ENCODE data around the gene DNER. TPM values are rescaled to one million over a fixed set of nuclear protein-coding genes. Genes with fewer than 3 reads are reported as not detected.
"Not testable (repeated sequence)": the region's sequence is repeated elsewhere in the genome, so short reads cannot be mapped to it uniquely, and the experiment has no call there.

DNER gene
- total RNA-seq, 4 donors from 2014 or later: 0.41 to 2.6 (median 1.2) TPM

DNA sequence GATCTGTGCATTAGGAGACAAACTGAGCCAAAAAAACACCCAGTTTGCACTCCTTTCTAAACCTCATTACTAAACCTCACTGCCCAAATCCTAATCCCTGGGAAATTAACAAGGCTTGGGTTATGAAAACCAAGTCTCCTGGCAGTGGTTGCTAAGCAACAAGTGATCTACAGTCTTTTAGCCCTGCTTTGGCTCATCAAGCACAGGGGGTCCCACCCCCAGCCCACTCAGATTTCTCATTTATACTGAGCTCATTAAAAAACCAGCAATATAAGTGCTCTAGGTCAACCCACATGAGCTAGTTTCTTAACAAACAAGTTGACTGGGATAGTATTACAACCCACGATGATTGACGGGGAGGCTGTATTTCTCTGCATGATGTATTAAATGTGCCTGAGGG lies 18.4 kb downstream of the DNER start:
- DNase-seq: no peak
- Histone ChIP-seq H3K27ac (no peak overlapping the region), H3K9me3 (no peaks in the 10 kb centered on the region), H3K4me1 (no peaks in the 10 kb centered on the region), H3K27me3 (peaks cover 0 to under 1% (median 0%) of the 10 kb centered on the region in 3 donors), H3K4me3 (no peak overlapping the region), H3K36me3 (no peaks in the 10 kb centered on the region)
- in situ Hi-C loops (cut with MboI; ENCODE audit: low sequenced_read_pairs in 4 of 4) (no loop called here), intact Hi-C loops (cut with DNase I; ENCODE audit: low total_unique reads) (no loop called here)
- no peak for TF ChIP-seq POLR2A (IDR thresholded peaks at IDR 0.05)
- TF ChIP-seq, protein P1, sequence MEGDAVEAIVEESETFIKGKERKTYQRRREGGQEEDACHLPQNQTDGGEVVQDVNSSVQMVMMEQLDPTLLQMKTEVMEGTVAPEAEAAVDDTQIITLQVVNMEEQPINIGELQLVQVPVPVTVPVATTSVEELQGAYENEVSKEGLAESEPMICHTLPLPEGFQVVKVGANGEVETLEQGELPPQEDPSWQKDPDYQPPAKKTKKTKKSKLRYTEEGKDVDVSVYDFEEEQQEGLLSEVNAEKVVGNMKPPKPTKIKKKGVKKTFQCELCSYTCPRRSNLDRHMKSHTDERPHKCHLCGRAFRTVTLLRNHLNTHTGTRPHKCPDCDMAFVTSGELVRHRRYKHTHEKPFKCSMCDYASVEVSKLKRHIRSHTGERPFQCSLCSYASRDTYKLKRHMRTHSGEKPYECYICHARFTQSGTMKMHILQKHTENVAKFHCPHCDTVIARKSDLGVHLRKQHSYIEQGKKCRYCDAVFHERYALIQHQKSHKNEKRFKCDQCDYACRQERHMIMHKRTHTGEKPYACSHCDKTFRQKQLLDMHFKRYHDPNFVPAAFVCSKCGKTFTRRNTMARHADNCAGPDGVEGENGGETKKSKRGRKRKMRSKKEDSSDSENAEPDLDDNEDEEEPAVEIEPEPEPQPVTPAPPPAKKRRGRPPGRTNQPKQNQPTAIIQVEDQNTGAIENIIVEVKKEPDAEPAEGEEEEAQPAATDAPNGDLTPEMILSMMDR (IDR thresholded peaks at IDR 0.05 in 4 of 5, conservative IDR thresholded peaks at IDR 0.05 in 1 of 5): no peak
- no peak for ATAC-seq

GRCh38 chr2:229693845-229694244 lies 20.5 kb downstream of the DNER start:
- H3K4me3 ChIP-seq; ATAC-seq; intact Hi-C loops (cut with DNase I; ENCODE audit: low total_unique reads); H3K27me3 ChIP-seq; in situ Hi-C loops (cut with MboI; ENCODE audit: low sequenced_read_pairs in 4 of 4); H3K27ac ChIP-seq; H3K9me3 ChIP-seq; H3K36me3 ChIP-seq; DNase-seq; H3K4me1 ChIP-seq: not testable (repeated sequence)

- Histone ChIP-seq H3K9me3 (no peaks in the 10 kb centered on the region), H3K4me1 (no peaks in the 10 kb centered on the region), H3K27me3 (no peaks in the 10 kb centered on the region), H3K36me3 (no peaks in the 10 kb centered on the region), H3K27ac (no peak overlapping the region), H3K4me3 (no peak overlapping the region)
- ATAC-seq: no peak
- in situ Hi-C loops (cut with MboI; ENCODE audit: low sequenced_read_pairs in 4 of 4): no loop called here
- intact Hi-C loops (cut with DNase I; ENCODE audit: low total_unique reads): no loop called here
- TF ChIP-seq POLR2A (IDR thresholded peaks at IDR 0.05): no peak
- TF ChIP-seq, protein P1 (IDR thresholded peaks at IDR 0.05 in 4 of 5, conservative IDR thresholded peaks at IDR 0.05 in 1 of 5): no peak
- DNase-seq: no peak
Measured at GRCh38 chr2:229691631-229692030, 22.7 kb downstream of the DNER start.

DNA sequence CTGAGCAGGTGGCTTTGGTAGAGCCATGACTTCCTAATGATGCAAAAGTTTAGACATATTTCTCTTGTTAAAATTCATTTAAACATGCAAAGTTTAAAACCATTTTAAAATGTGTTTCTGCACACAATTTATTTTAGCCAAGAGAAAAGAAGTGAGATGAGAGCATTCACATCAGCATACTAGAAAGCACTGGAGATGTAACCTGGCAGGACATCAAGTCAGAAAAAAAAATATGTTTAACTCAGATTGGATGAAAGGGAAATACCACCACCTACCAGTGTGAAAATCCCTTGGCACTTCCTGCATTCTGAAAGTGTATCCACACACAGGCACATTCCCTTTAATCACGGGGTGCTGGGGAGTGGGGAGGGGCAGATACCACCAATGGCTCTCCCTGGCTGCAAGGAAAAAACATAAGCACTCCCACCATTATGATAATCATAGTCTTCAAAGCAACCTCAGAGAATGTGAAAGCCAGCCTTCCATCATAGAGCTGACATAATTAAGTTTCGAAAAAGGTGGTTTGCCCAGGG lies 25.0 kb downstream of the DNER start:
- no peaks in the 10 kb centered on the region for H3K4me1 ChIP-seq
- H3K27me3 ChIP-seq: no peaks in the 10 kb centered on the region
- TF ChIP-seq POLR2A (IDR thresholded peaks at IDR 0.05): no peak
- TF ChIP-seq, protein P1 (IDR thresholded peaks at IDR 0.05 in 4 of 5, conservative IDR thresholded peaks at IDR 0.05 in 1 of 5): no peak
- ATAC-seq (no peak), DNase-seq (no peak)
- H3K27ac ChIP-seq: no peak overlapping the region
- in situ Hi-C loops (cut with MboI; ENCODE audit: low sequenced_read_pairs in 4 of 4) (no loop called here), intact Hi-C loops (cut with DNase I; ENCODE audit: low total_unique reads) (no loop called here)
- H3K9me3 ChIP-seq: no peaks in the 10 kb centered on the region
- no peak overlapping the region for H3K4me3 ChIP-seq
- no peaks in the 10 kb centered on the region for H3K36me3 ChIP-seq

DNA sequence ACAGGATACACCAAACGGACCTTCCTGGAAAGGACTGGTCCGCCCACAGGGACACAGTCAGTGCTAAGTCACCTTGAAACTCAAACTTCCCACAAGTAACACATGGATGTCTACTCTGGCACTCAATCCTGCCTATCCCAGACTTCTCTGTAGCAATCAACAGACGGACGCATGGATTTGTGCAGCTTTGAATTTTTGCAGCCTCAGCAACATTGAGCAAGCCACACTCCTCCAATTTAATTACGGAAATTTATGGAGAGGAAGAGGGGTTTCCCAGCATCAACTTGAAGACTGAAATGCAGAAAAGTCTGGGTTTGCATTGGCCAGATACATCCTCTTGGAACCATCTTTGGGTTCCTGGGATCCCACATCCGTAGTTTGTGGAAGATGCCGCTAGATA lies 26.2 kb downstream of the DNER start:
- Histone ChIP-seq H3K4me1 (no peaks in the 10 kb centered on the region), H3K9me3 (no peaks in the 10 kb centered on the region), H3K27me3 (no peaks in the 10 kb centered on the region), H3K36me3 (no peaks in the 10 kb centered on the region), H3K27ac (no peak overlapping the region), H3K4me3 (no peak overlapping the region)
- TF ChIP-seq, protein P1 (IDR thresholded peaks at IDR 0.05 in 4 of 5, conservative IDR thresholded peaks at IDR 0.05 in 1 of 5): no peak
- TF ChIP-seq POLR2A (IDR thresholded peaks at IDR 0.05): no peak
- no peak for ATAC-seq
- in situ Hi-C loops (cut with MboI; ENCODE audit: low sequenced_read_pairs in 4 of 4) (no loop called here), intact Hi-C loops (cut with DNase I; ENCODE audit: low total_unique reads) (no loop called here)
- DNase-seq: no peak

Data from gastrocnemius medialis (tissue), 4 donors.